H9 (cell line): ENCODE measurements around the gene ZC3H10. TPM values are rescaled to one million over a fixed set of nuclear protein-coding genes. Genes with fewer than 3 reads are reported as not detected.

ENCODE experiments used
- DNase-seq: peaks from one replicate; pipeline ENCODE4 v3.0.0-alpha.2; 2017
- H2AFZ ChIP-seq: one replicate; pipeline ENCODE4 v1.6.1; 2013; ENCODE audit warnings: mild to moderate bottlenecking, low read length, control low read depth, moderate library complexity
- H2AK5ac ChIP-seq: 2 replicates; pipeline ENCODE4 v1.6.1; 2013; ENCODE audit warnings: low read length, control low read depth, mixed read lengths; ENCODE audit not compliant: insufficient read length
- H2BK120ac ChIP-seq: one replicate; pipeline ENCODE4 v1.6.1; 2013; ENCODE audit warnings: low read depth, mild to moderate bottlenecking, low read length, control low read depth, inconsistent platforms; ENCODE audit not compliant: poor library complexity, severe bottlenecking
- H2BK12ac ChIP-seq: 2 replicates; pipeline ENCODE4 v1.6.1; 2013; ENCODE audit warnings: low read length, control low read depth, mixed read lengths, low read depth; ENCODE audit not compliant: insufficient read length
- H2BK15ac ChIP-seq: 2 replicates; pipeline ENCODE4 v1.6.1; 2013; ENCODE audit warnings: low read depth, low read length, control low read depth
- H2BK20ac ChIP-seq: one replicate; pipeline ENCODE4 v1.6.1; 2013; ENCODE audit warnings: low read depth, mild to moderate bottlenecking, low read length, control low read depth, inconsistent platforms; ENCODE audit not compliant: poor library complexity, severe bottlenecking
- H2BK5ac ChIP-seq: 2 replicates; pipeline ENCODE4 v1.6.1; 2013; ENCODE audit warnings: low read length, control low read depth, mixed read lengths; ENCODE audit not compliant: insufficient read length
- H3K14ac ChIP-seq: 2 replicates; pipeline ENCODE4 v1.6.1; 2013; ENCODE audit warnings: low read length, control low read depth; ENCODE audit not compliant: insufficient read depth
- H3K18ac ChIP-seq: 2 replicates; pipeline ENCODE4 v1.6.1; 2013; ENCODE audit warnings: low read depth, mild to moderate bottlenecking, mixed read lengths, low read length, control low read depth; ENCODE audit not compliant: insufficient read length
- H3K23ac ChIP-seq: 2 replicates; pipeline ENCODE4 v1.6.1; 2013; ENCODE audit warnings: low read length, control low read depth, mixed read lengths, low read depth; ENCODE audit not compliant: insufficient read length
- H3K23me2 ChIP-seq: 2 replicates; pipeline ENCODE4 v1.6.1; 2013; ENCODE audit warnings: low read depth, mild to moderate bottlenecking, mixed read lengths, low read length, control low read depth; ENCODE audit not compliant: insufficient read length, poor library complexity, severe bottlenecking
- H3K27ac ChIP-seq: 2 replicates; pipeline ENCODE4 v1.5.1; 2013; ENCODE audit warnings: low read length, control low read depth, mixed read lengths, low read depth; ENCODE audit not compliant: insufficient read length
- H3K27me3 ChIP-seq: 2 replicates; pipeline ENCODE4 v1.6.1; 2013; ENCODE audit warnings: low read length, control low read depth, inconsistent platforms; ENCODE audit not compliant: insufficient read depth
- H3K4ac ChIP-seq: 2 replicates; pipeline ENCODE4 v1.6.1; 2013; ENCODE audit warnings: low read depth, mild to moderate bottlenecking, control low read depth, inconsistent platforms, low read length, moderate library complexity
- H3K4me1 ChIP-seq: 2 replicates; pipeline ENCODE4 v1.6.1; 2013; ENCODE audit warnings: low read length, control low read depth, inconsistent platforms; ENCODE audit not compliant: insufficient read depth
- H3K4me2 ChIP-seq: 2 replicates; pipeline ENCODE4 v1.6.1; 2013; ENCODE audit warnings: low read length, control low read depth, mixed read lengths; ENCODE audit not compliant: insufficient read length, insufficient read depth
- H3K56ac ChIP-seq: 2 replicates; pipeline ENCODE4 v1.6.1; 2013; ENCODE audit warnings: low read depth, mild to moderate bottlenecking, mixed read lengths, low read length, control low read depth; ENCODE audit not compliant: insufficient read length
- H3K79me1 ChIP-seq: 2 replicates; pipeline ENCODE4 v1.6.1; 2013; ENCODE audit warnings: low read depth, mild to moderate bottlenecking, moderate library complexity, low read length, control low read depth, inconsistent platforms; ENCODE audit not compliant: insufficient read depth, poor library complexity, severe bottlenecking
- H3K79me2 ChIP-seq: 2 replicates; pipeline ENCODE4 v1.6.1; 2013; ENCODE audit warnings: low read length, control low read depth, inconsistent platforms; ENCODE audit not compliant: insufficient read depth
- H3K9ac ChIP-seq: 2 replicates; pipeline ENCODE4 v1.6.1; 2013; ENCODE audit warnings: low read length, control low read depth, mixed read lengths; ENCODE audit not compliant: insufficient read length; ENCODE audit errors: extremely low read depth
- H3K9me3 ChIP-seq: one replicate; pipeline ENCODE4 v1.6.1; 2013; ENCODE audit warnings: low read depth, low read length, inconsistent platforms; ENCODE audit not compliant: control insufficient read depth
- H3T11ph ChIP-seq: one replicate; pipeline ENCODE4 v1.6.1; 2013; ENCODE audit warnings: mild to moderate bottlenecking, low read length, control low read depth, inconsistent platforms
- H4K20me1 ChIP-seq: one replicate; pipeline ENCODE4 v1.6.1; 2013; ENCODE audit not compliant: control insufficient read depth, insufficient read length, insufficient read depth
- H4K5ac ChIP-seq: 2 replicates; pipeline ENCODE4 v1.6.1; 2013; ENCODE audit warnings: low read depth, mild to moderate bottlenecking, mixed read lengths, low read length, control low read depth; ENCODE audit not compliant: insufficient read length
- H4K8ac ChIP-seq: replicated peaks from 2 replicates; pipeline ENCODE4 v1.6.1; 2013; ENCODE audit warnings: low read length, control low read depth, mixed read lengths, low read depth; ENCODE audit not compliant: insufficient read length
- H4K91ac ChIP-seq: 2 replicates; pipeline ENCODE4 v1.6.1; 2013; ENCODE audit warnings: low read depth, mild to moderate bottlenecking, moderate library complexity, mixed read lengths, low read length, control low read depth; ENCODE audit not compliant: insufficient read length
- H3K27ac Mint-ChIP-seq, 3 experiments: 2 replicates in 2 of 3; 3 replicates in 1 of 3; pipeline ENCODE4 v1.8.0; 2020 to 2021; ENCODE audit warnings: mixed read lengths in 3 of 3, mild to moderate bottlenecking in 1 of 3, moderate library complexity in 1 of 3
- H3K27me3 Mint-ChIP-seq: 2 replicates; pipeline ENCODE4 v1.8.0; 2021; ENCODE audit warnings: low read depth, mild to moderate bottlenecking, moderate library complexity, mixed read lengths
- H3K36me3 Mint-ChIP-seq, 3 experiments: 2 replicates in 2 of 3; 3 replicates in 1 of 3; pipeline ENCODE4 v1.8.0; 2020 to 2021; ENCODE audit warnings: low read depth in 3 of 3, mixed read lengths in 3 of 3; ENCODE audit not compliant: insufficient read depth in 1 of 3
- H3K4me1 Mint-ChIP-seq, 2 experiments: 2 replicates each; pipeline ENCODE4 v1.8.0; 2020; ENCODE audit warnings: mixed read lengths in 2 of 2
- H3K4me3 Mint-ChIP-seq, 2 experiments: 2 replicates in 1 of 2; 3 replicates in 1 of 2; pipeline ENCODE4 v1.8.0; 2020 to 2021; ENCODE audit warnings: mild to moderate bottlenecking in 2 of 2, mixed read lengths in 2 of 2, moderate library complexity in 1 of 2
- H3K9me3 Mint-ChIP-seq, 2 experiments: 2 replicates in 1 of 2; 3 replicates in 1 of 2; pipeline ENCODE4 v1.8.0; 2020; ENCODE audit warnings: mild to moderate bottlenecking in 2 of 2, mixed read lengths in 2 of 2, moderate library complexity in 1 of 2
- CTCF ChIP-seq: fragments of 200-600 bp; sonication (generic); conservative IDR thresholded peaks from 3 replicates; pipeline ENCODE4 v1.8.0; 2021; ENCODE audit warnings: antibody characterized with exemption, mild to moderate bottlenecking
- WGBS: extraction: QIAGEN DNeasy Blood & Tissue Kit; methylation state at CpG from one replicate; pipeline ENCODE4 v1.1.7; 2013; ENCODE audit warnings: missing lambda C conversion rate, low lambda C conversion rate, mixed read lengths; ENCODE audit not compliant: insufficient read length; ENCODE audit errors: extremely low coverage; 5-methylcytosine and 5-hydroxymethylcytosine counted together
- total RNA-seq: library from RNA; stranded (reverse); gene quantifications from 2 replicates; pipeline ENCODE4 v1.2.1, GENCODE V29; 2021

Gene ZC3H10
- total RNA-seq, 1 experiment from 2014 or later = 9.4 TPM

- Histone ChIP-seq H3K23ac (no peak overlapping the region), H3K18ac (no peak overlapping the region), H3K27me3 (no peaks in the 10 kb centered on the region), H3T11ph (no peak overlapping the region), H3K9me3 (no peaks in the 10 kb centered on the region), H2BK20ac (no peak overlapping the region), H4K91ac (no peak overlapping the region), H3K79me2 (peaks cover under 1% of the 10 kb centered on the region; the same call in 1 of the 2 replicates), H2BK15ac (no peak overlapping the region), H3K27ac (no peak overlapping the region), H2BK12ac (no peak overlapping the region), H3K23me2 (no peaks in the 10 kb centered on the region), H4K20me1 (no peaks in the 10 kb centered on the region), H4K5ac (no peak overlapping the region), H3K4me2 (no peak overlapping the region), H2BK5ac (no peak overlapping the region), H3K14ac (no peak overlapping the region), H3K4ac (no peak overlapping the region), H2AK5ac (no peak overlapping the region), H3K79me1 (no peaks in the 10 kb centered on the region), H3K4me1 (no peaks in the 10 kb centered on the region), H2BK120ac (no peak overlapping the region), H4K8ac (no peak overlapping the region), H2AFZ (no peak overlapping the region), H3K9ac (no peak overlapping the region), H3K56ac (no peak overlapping the region)
- Mint-ChIP-seq H3K9me3 (peaks cover 0 to 3% of the 10 kb centered on the region in 2 experiments; a peak in 1 of 5 replicates), H3K4me1 (peaks cover 8 to 12% of the 10 kb centered on the region in 2 experiments), H3K4me3 (no peak overlapping the region; a peak in 1 of 5 replicates), H3K27me3 (no peaks in the 10 kb centered on the region; the same call in none of the 2 replicates), H3K27ac (no peak overlapping the region), H3K36me3 (peaks cover 42 to 78% (median 73%) of the 10 kb centered on the region in 3 experiments)
- no peak for DNase-seq
- WGBS = no CpG with 5 or more reads among the region's 4 CpGs
- TF ChIP-seq CTCF = no peak
Measured at GRCh38 chr12:56099787-56100186, 18.3 kb upstream of the ZC3H10 start.
